HepG2 (cell line): Measurements from ENCODE around the gene CALM1. TPM values are rescaled to one million over a fixed set of nuclear protein-coding genes. Genes with fewer than 3 reads are reported as not detected.

ENCODE experiments used
- ATAC-seq: fragments of 200-7000 bp; cut with Tn5 transposase; 3 replicates; pipeline ENCODE4 v1.9.1; 2020; ENCODE audit warnings: mild to moderate bottlenecking, moderate library complexity
- BruUV-seq: library from RNA; stranded (reverse); fragments of 400-500 nt; replicated peaks from 2 replicates; lab custom pipeline; 2021; lab: Mats Ljungman, UMichigan
- CTCF ChIA-PET: fragments of 300-600 bp; formaldehyde crosslinking; extraction: SDS; loops from one replicate; lab custom pipeline; 2021; ENCODE audit warnings: low total read pairs, inconsistent platforms, low intra/inter-chr PET ratio; lab: Yijun Ruan, JAX
- POLR2A ChIA-PET: fragments of 350-600 bp; sonication (Branson Sonifier 250); formaldehyde crosslinking; loops from one replicate; lab custom pipeline; 2020; ENCODE audit warnings: antibody characterized with exemption, inconsistent platforms; lab: Yijun Ruan, JAX
- DNase-seq: peaks from one replicate; pipeline ENCODE4 v3.0.0-alpha.2; 2015; ENCODE audit warnings: low spot score
- FAIRE-seq: peaks from 3 replicates; lab custom pipeline; 2011; peaks lifted over from hg19 to GRCh38; lab: Jason Lieb, UNC
- H2AFZ ChIP-seq: one replicate; pipeline ENCODE4 v1.6.1; 2011; ENCODE audit warnings: low read length, inconsistent platforms
- H3K27ac ChIP-seq: fragments of 300-600 bp; 3 replicates; pipeline ENCODE4 v1.8.0; 2011; ENCODE audit warnings: mixed run types, mild to moderate bottlenecking, mixed read lengths, low read length, inconsistent platforms; ENCODE audit not compliant: insufficient read depth; ENCODE audit errors: extremely low read length
- H3K27me3 ChIP-seq, 2 experiments: fragments of 200-600 bp in 1 of 2; 2 replicates in 1 of 2; 3 replicates in 1 of 2; pipeline versions ENCODE4 v1.6.0 to v1.8.0; 2011; ENCODE audit warnings: low read length in 2 of 2, mild to moderate bottlenecking in 2 of 2, moderate library complexity in 2 of 2, inconsistent platforms in 1 of 2; ENCODE audit not compliant: insufficient read depth in 2 of 2, control insufficient read depth in 1 of 2
- H3K36me3 ChIP-seq, 2 experiments: fragments of 200-600 bp in 1 of 2; replicated peaks in 1 of 2; 2 replicates in 1 of 2; 3 replicates in 1 of 2; pipeline versions ENCODE4 v1.5.1 to v1.8.0; 2011; ENCODE audit warnings: low read length in 2 of 2, inconsistent platforms in 1 of 2; ENCODE audit not compliant: insufficient read depth in 2 of 2, control insufficient read depth in 1 of 2
- H3K4me1 ChIP-seq: 2 replicates; pipeline ENCODE4 v1.5.1; 2012; ENCODE audit warnings: low read length, inconsistent platforms; ENCODE audit not compliant: insufficient read depth
- H3K4me2 ChIP-seq: 2 replicates; pipeline ENCODE4 v1.6.0; 2011; ENCODE audit warnings: low read depth, low read length, inconsistent platforms
- H3K4me3 ChIP-seq, 3 experiments: fragments of 200-600 bp in 1 of 3; sonication (generic), shearing (Covaris generic) in 1 of 3; replicated peaks in 1 of 3; 2 replicates each; pipeline ENCODE4 v1.5.1; 2011 to 2016; ENCODE audit warnings: low read length in 3 of 3, inconsistent platforms in 2 of 3, low read depth in 2 of 3, mild to moderate bottlenecking in 2 of 3, control low read depth in 1 of 3, mixed read lengths in 1 of 3; ENCODE audit not compliant: insufficient read depth in 1 of 3
- H3K79me2 ChIP-seq: one replicate; pipeline ENCODE4 v1.6.1; 2011; ENCODE audit warnings: low read length, inconsistent platforms; ENCODE audit not compliant: insufficient read depth
- H3K9ac ChIP-seq: 2 replicates; pipeline ENCODE4 v1.6.0; 2011; ENCODE audit warnings: mild to moderate bottlenecking, low read depth, low read length, inconsistent platforms; ENCODE audit not compliant: insufficient read depth
- H3K9me3 ChIP-seq: 2 replicates; pipeline ENCODE4 v1.5.1; 2012; ENCODE audit warnings: mild to moderate bottlenecking, low read length
- H4K20me1 ChIP-seq: 2 replicates; pipeline ENCODE4 v1.6.0; 2011; ENCODE audit warnings: inconsistent platforms, mild to moderate bottlenecking, low read length, moderate library complexity; ENCODE audit not compliant: insufficient read depth
- ETV5 ChIP-seq: IDR thresholded peaks from 2 replicates; pipeline ENCODE4 v1.6.1; 2018; ENCODE audit warnings: missing biosample characterization, missing genetic modification reagents, inconsistent platforms, borderline replicate concordance
- GATAD1 ChIP-seq: IDR thresholded peaks from 2 replicates; pipeline ENCODE4 v1.6.1; 2016; ENCODE audit warnings: missing genetic modification reagents, missing compliant biosample characterization
- HOXD1 ChIP-seq: sonication (generic); formaldehyde crosslinking; IDR thresholded peaks from 2 replicates; pipeline ENCODE4 v1.5.0; 2020; ENCODE audit warnings: missing genetic modification reagents
- MEIS1 ChIP-seq: sonication (generic); formaldehyde crosslinking; IDR thresholded peaks from 2 replicates; pipeline ENCODE4 v1.9.0; 2021; ENCODE audit warnings: mild to moderate bottlenecking, missing genetic modification reagents, moderate library complexity, borderline replicate concordance
- PPARG ChIP-seq: conservative IDR thresholded peaks from 2 replicates; pipeline ENCODE4 v1.6.1; 2016; ENCODE audit warnings: missing biosample characterization, missing genetic modification reagents
- USF2 ChIP-seq, 2 experiments: sonication (generic) in 1 of 2; formaldehyde crosslinking in 1 of 2; IDR thresholded peaks; 2 replicates each; pipeline versions ENCODE4 v1.5.1 to v1.6.1; 2011 to 2020; ENCODE audit warnings: borderline replicate concordance in 1 of 2, low read depth in 1 of 2, low read length in 1 of 2, mild to moderate bottlenecking in 1 of 2, missing genetic modification reagents in 1 of 2, moderate library complexity in 1 of 2
- ZNF749 ChIP-seq: sonication (generic); formaldehyde crosslinking; IDR thresholded peaks from 2 replicates; pipeline ENCODE4 v1.8.0; 2022; ENCODE audit warnings: mild to moderate bottlenecking, missing genetic modification reagents, moderate library complexity, borderline replicate concordance
- ZNF777 ChIP-seq: sonication (generic); formaldehyde crosslinking; IDR thresholded peaks from 2 replicates; pipeline ENCODE4 v1.4.0; 2020; ENCODE audit warnings: missing genetic modification reagents
- WGBS: methylation state at CpG from one replicate; pipeline ENCODE4 v1.1.6; 2017; ENCODE audit warnings: low lambda C conversion rate; 5-methylcytosine and 5-hydroxymethylcytosine counted together
- in situ Hi-C: cut with HindIII; loops from 2 replicates; pipeline ENCODE4 v1.10.0; 2017; ENCODE audit warnings: low pct_unique_long_range_greater_than_20kb; ENCODE audit not compliant: extremely low pct_ligation_motif_present
- intact Hi-C: fragments of 100-400 bp; cut with micrococcal nuclease; formaldehyde crosslinking; loops from one replicate; pipeline ENCODE4 v1.10.0; 2022; ENCODE audit not compliant: unreplicated experiment
- polyA plus RNA-seq, 8 experiments: library from polyadenylated mRNA; depleted of rRNA in 3 of 8; stranded (reverse) in 7 of 8; unstranded in 1 of 8; fragments of >200 nt; fragmentation: Illumina TruSeq in 4 of 8; extraction: Trizol in 4 of 8; gene quantifications; 2 replicates each; pipeline versions ENCODE4 v1.2.1 to v1.2.3, GENCODE V29; 2011 to 2016; ENCODE audit warnings: low read depth in 4 of 8, missing spikeins in 1 of 8, mixed read lengths in 1 of 8; ENCODE audit not compliant: insufficient read depth in 1 of 8
- total RNA-seq, 5 experiments: library from RNA; depleted of rRNA; stranded (reverse); fragments of >200 nt; fragmentation: Illumina TruSeq; extraction: Trizol; gene quantifications; 2 replicates each; pipeline ENCODE4 v1.2.3, GENCODE V29; 2016; ENCODE audit warnings: low read depth in 1 of 5

Gene CALM1
- total and polyA plus RNA-seq, 2 of the 13 experiments (the other 11 are each of a cell fraction or from before 2014, with no cell fraction given) = 110 to 238 TPM

- no TSS peak for BruUV-seq
- FAIRE-seq = no peak
- no peak for ATAC-seq
- no peaks in the 10 kb centered on the region for H3K79me2 ChIP-seq
- H3K27ac ChIP-seq = no peak overlapping the region
- POLR2A ChIA-PET = no interaction called here
- 3% methylated on average over 2 of the region's 2 CpGs for WGBS
- no peak overlapping the region for H3K9ac ChIP-seq
- DNase-seq = no peak
- in situ Hi-C loops (no loop called here), intact Hi-C loops (no loop called here)
- TF ChIP-seq HOXD1 = no peak
- TF ChIP-seq USF2 (IDR thresholded peaks at IDR 0.05; ENCODE audit: low read depth, low read length) = no peak
- TF ChIP-seq USF2 (CRISPR knock-in tag; IDR thresholded peaks at IDR 0.05; ENCODE audit: borderline replicate concordance) = no peak
- TF ChIP-seq ZNF777 (CRISPR knock-in tag) = no peak
- no peak for TF ChIP-seq GATAD1 (CRISPR knock-in tag)
- TF ChIP-seq ZNF749 (CRISPR knock-in tag) = no peak
- no peak for TF ChIP-seq PPARG
- TF ChIP-seq ETV5 (CRISPR knock-in tag) = no peak
- no peak for TF ChIP-seq MEIS1
- no peaks in the 10 kb centered on the region for H3K9me3 ChIP-seq
- H3K4me2 ChIP-seq = no peak overlapping the region
- H3K27me3 ChIP-seq = peaks cover 4 to 20% of the 10 kb centered on the region in 2 experiments; a peak in 2 of 5 replicates
- H3K4me1 ChIP-seq = no peaks in the 10 kb centered on the region
- CTCF ChIA-PET = no interaction called here
- no peaks in the 10 kb centered on the region for H4K20me1 ChIP-seq
- no peak overlapping the region for H3K4me3 ChIP-seq
- H3K36me3 ChIP-seq = no peaks in the 10 kb centered on the region
- H2AFZ ChIP-seq = no peak overlapping the region
Observed at GRCh38 chr14:90428676-90429075, 31.8 kb downstream of the CALM1 start.
